Measurements from ENCODE around the gene ZNF764. TPM values are rescaled to one million over a fixed set of nuclear protein-coding genes. Genes with fewer than 3 reads are reported as not detected.

ZNF764 gene
- total RNA-seq, 1 experiment from 2014 or later: 15.2 TPM

GRCh38 chr16:30581457-30581856 lies 23.3 kb upstream of the ZNF764 start:
- H3K9me3 ChIP-seq (ENCODE audit: low read depth, low read length, poor library complexity, severe bottlenecking): no peaks in the 10 kb centered on the region
- TF ChIP-seq, protein P1, sequence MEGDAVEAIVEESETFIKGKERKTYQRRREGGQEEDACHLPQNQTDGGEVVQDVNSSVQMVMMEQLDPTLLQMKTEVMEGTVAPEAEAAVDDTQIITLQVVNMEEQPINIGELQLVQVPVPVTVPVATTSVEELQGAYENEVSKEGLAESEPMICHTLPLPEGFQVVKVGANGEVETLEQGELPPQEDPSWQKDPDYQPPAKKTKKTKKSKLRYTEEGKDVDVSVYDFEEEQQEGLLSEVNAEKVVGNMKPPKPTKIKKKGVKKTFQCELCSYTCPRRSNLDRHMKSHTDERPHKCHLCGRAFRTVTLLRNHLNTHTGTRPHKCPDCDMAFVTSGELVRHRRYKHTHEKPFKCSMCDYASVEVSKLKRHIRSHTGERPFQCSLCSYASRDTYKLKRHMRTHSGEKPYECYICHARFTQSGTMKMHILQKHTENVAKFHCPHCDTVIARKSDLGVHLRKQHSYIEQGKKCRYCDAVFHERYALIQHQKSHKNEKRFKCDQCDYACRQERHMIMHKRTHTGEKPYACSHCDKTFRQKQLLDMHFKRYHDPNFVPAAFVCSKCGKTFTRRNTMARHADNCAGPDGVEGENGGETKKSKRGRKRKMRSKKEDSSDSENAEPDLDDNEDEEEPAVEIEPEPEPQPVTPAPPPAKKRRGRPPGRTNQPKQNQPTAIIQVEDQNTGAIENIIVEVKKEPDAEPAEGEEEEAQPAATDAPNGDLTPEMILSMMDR (conservative IDR thresholded peaks at IDR 0.05; ENCODE audit: low read depth, low read length): no peak
- TF ChIP-seq EZH2 (IDR thresholded peaks at IDR 0.05; ENCODE audit: borderline replicate concordance, low read depth, low read length, poor library complexity, severe bottlenecking): no peak
- POLR2A ChIA-PET (ENCODE audit: low non-redundant PET): interaction anchor here (0.6 kb wide), 1 partner anchor 9 kb away, joined by 5 read pairs; no protein-coding TSS in a partner anchor
- no TSS peak for BruUV-seq (replicated peaks)
- H3K4me1 ChIP-seq (ENCODE audit: insufficient read depth, low read length, poor library complexity, severe bottlenecking): no peaks in the 10 kb centered on the region
- H3K4me3 ChIP-seq (ENCODE audit: low read depth, low read length, poor library complexity, severe bottlenecking): no peak overlapping the region
- H3K27me3 ChIP-seq (replicated peaks; ENCODE audit: insufficient read depth, low read depth, low read length, poor library complexity): no peaks in the 10 kb centered on the region
- DNase-seq (ENCODE audit: low spot score): no peak
- intact Hi-C loops (cut with micrococcal nuclease; ENCODE audit: unreplicated experiment): no loop called here
- peaks cover 32% of the 10 kb centered on the region for H3K36me3 ChIP-seq (ENCODE audit: insufficient read depth, low read length, poor library complexity, severe bottlenecking)
- CTCF ChIA-PET: no interaction called here
- H3K27ac ChIP-seq (ENCODE audit: low read depth, low read length, poor library complexity, severe bottlenecking): no peak overlapping the region

DNA sequence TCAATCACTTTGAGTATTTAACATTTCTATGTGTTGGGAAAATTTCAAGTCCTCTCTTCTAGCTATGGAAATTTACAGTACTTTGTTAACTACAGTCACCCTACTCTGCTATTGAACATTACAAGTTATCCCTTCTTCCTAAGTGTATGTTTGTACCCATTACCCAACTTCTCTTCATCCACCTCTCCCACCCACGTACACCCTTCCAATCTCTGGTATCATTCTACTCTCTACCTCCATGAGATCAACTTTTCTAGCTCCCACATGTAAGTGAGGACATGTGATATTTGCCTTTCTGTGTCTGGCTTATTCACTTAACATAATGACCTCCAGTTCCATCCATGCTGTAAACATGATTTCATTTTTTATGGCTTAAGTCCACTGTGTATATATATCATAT lies 16.5 kb upstream of the ZNF764 start:
- Histone ChIP-seq H3K36me3 (ENCODE audit: insufficient read depth, low read length, poor library complexity, severe bottlenecking) (peaks cover 3% of the 10 kb centered on the region), H3K27ac (ENCODE audit: low read depth, low read length, poor library complexity, severe bottlenecking) (no peak overlapping the region), H3K4me1 (ENCODE audit: insufficient read depth, low read length, poor library complexity, severe bottlenecking) (peaks cover 21% of the 10 kb centered on the region), H3K27me3 (replicated peaks; ENCODE audit: insufficient read depth, low read depth, low read length, poor library complexity) (no peaks in the 10 kb centered on the region), H3K4me3 (ENCODE audit: low read depth, low read length, poor library complexity, severe bottlenecking) (no peak overlapping the region), H3K9me3 (ENCODE audit: low read depth, low read length, poor library complexity, severe bottlenecking) (no peaks in the 10 kb centered on the region)
- CTCF ChIA-PET: interaction anchor here (0.6 kb wide), 1 partner anchor 12 kb away, joined by 4 read pairs; no protein-coding TSS in a partner anchor
- BruUV-seq (replicated peaks): no TSS peak
- intact Hi-C loops (cut with micrococcal nuclease; ENCODE audit: unreplicated experiment): no loop called here
- no peak for DNase-seq (ENCODE audit: low spot score)
- POLR2A ChIA-PET (ENCODE audit: low non-redundant PET): interaction anchor here (0.6 kb wide), 1 partner anchor 109 kb away, joined by 9 read pairs; no protein-coding TSS in a partner anchor
- no peak for TF ChIP-seq EZH2 (IDR thresholded peaks at IDR 0.05; ENCODE audit: borderline replicate concordance, low read depth, low read length, poor library complexity, severe bottlenecking)
- TF ChIP-seq, protein P1 (conservative IDR thresholded peaks at IDR 0.05; ENCODE audit: low read depth, low read length): no peak

DNA sequence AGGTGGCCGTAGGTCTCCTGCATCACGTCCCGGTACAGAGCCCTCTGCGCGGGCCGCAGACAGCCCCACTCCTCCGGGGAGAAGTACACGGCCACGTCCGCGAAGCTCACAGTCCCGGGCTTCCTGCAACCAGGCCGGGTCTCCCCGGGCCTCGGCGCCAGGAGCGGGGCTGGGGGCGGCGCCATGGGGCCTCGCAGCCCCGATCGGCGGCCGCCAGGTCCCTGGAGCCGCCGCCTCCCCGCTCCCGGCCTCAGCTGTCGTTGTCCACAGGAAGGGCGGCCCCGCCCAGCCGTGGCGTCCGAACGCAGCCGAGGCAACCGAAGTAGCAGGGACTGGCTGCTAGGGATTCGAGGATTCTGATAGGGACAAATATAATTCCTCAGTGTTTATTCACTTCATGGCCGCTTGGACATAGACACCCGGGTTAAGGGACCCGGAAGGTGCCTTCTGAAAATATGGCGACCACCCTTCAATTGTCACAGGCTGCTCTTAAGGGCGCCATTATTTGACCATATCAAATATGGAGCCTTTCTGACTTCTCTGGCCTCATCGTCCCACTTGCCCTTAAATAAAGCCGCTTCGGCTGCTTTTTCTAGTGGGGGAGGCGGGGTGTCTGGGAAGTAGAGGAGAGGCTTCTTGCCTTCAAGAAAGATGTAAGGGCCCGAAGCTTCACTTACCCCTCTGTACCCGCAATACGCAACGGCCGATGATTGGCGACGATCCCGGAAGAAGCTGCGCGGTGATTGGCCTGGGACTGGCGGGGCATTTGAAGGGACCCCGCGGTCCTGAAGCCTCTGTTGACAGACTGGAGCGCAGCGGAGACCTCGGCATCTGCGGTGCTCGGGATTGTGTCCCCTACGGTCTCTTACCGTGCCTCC lies 13.5 kb upstream of the ZNF764 start, which contains the start of gene ZNF688:
Gene ZNF688 (minus strand): TSS at position 270 of the 878 bp plus-strand sequence. CDS start 85 bp downstream, at position 185.
- Histone ChIP-seq H3K4me1 (ENCODE audit: insufficient read depth, low read length, poor library complexity, severe bottlenecking) (peaks cover 34% of the 10 kb centered on the region), H3K9me3 (ENCODE audit: low read depth, low read length, poor library complexity, severe bottlenecking) (no peaks in the 10 kb centered on the region), H3K27me3 (replicated peaks; ENCODE audit: insufficient read depth, low read depth, low read length, poor library complexity) (no peaks in the 10 kb centered on the region), H3K27ac (ENCODE audit: low read depth, low read length, poor library complexity, severe bottlenecking) (peak within 1 kb of the TSS; percentile 90), H3K4me3 (ENCODE audit: low read depth, low read length, poor library complexity, severe bottlenecking) (peak within 1 kb of the TSS; percentile 72), H3K36me3 (ENCODE audit: insufficient read depth, low read length, poor library complexity, severe bottlenecking) (no peaks in the 10 kb centered on the region)
- TF ChIP-seq EZH2 (IDR thresholded peaks at IDR 0.05; ENCODE audit: borderline replicate concordance, low read depth, low read length, poor library complexity, severe bottlenecking): no peak
- TF ChIP-seq, protein P1 (conservative IDR thresholded peaks at IDR 0.05; ENCODE audit: low read depth, low read length): no peak
- DNase-seq (ENCODE audit: low spot score): peak; percentile 98
- POLR2A ChIA-PET (ENCODE audit: low non-redundant PET): interaction anchor here (0.5 to 1.2 kb wide), 3 partner anchors 13 to 1004 kb away, joined by 5 read pairs; partner anchors contain the start of gene ZNF764
- CTCF ChIA-PET: interaction anchor here (0.9 kb wide), 1 partner anchor 36 kb away, joined by 3 read pairs; no protein-coding TSS in a partner anchor
- intact Hi-C loops (cut with micrococcal nuclease; ENCODE audit: unreplicated experiment): no loop called here
- no TSS peak for BruUV-seq (replicated peaks)
